ENCODE results near the gene NXPE4. TPM values are rescaled to one million over a fixed set of nuclear protein-coding genes. Genes with fewer than 3 reads are reported as not detected.
"Not testable (repeated sequence)": the region's sequence is repeated elsewhere in the genome, so short reads cannot be mapped to it uniquely, and the experiment has no call there.

The NXPE4 gene
- polyA plus RNA-seq, 3 donors, result not detected

- DNase-seq (ENCODE audit: low read depth in 3 of 3, low spot score in 2 of 3), result no peak
Observed at GRCh38 chr11:114610984-114611944, 15.7 kb upstream of the NXPE4 start.

- no peak for DNase-seq (ENCODE audit: low read depth in 3 of 3, low spot score in 2 of 3)
Observed at GRCh38 chr11:114610550-114610949, 15.0 kb upstream of the NXPE4 start.

GRCh38 chr11:114609429-114609828, 13.8 kb upstream of the NXPE4 start:
- DNase-seq (ENCODE audit: low read depth in 3 of 3, low spot score in 2 of 3), result no peak

GRCh38 chr11:114608605-114609004, 13.0 kb upstream of the NXPE4 start:
- not testable (repeated sequence) for DNase-seq (ENCODE audit: low read depth in 3 of 3, low spot score in 2 of 3)

GRCh38 chr11:114607753-114608459, 12.3 kb upstream of the NXPE4 start:
- DNase-seq (ENCODE audit: low read depth in 3 of 3, low spot score in 2 of 3), result no peak

GRCh38 chr11:114606802-114607075, 11.2 kb upstream of the NXPE4 start:
- not testable (repeated sequence) for DNase-seq (ENCODE audit: low read depth in 3 of 3, low spot score in 2 of 3)

GRCh38 chr11:114606003-114606801, 10.6 kb upstream of the NXPE4 start:
- DNase-seq (ENCODE audit: low read depth in 3 of 3, low spot score in 2 of 3), result no peak

- no peak for DNase-seq (ENCODE audit: low read depth in 3 of 3, low spot score in 2 of 3)
Observed at GRCh38 chr11:114605370-114605769, 9.8 kb upstream of the NXPE4 start.

GRCh38 chr11:114604886-114605285, 9.3 kb upstream of the NXPE4 start:
- DNase-seq (ENCODE audit: low read depth in 3 of 3, low spot score in 2 of 3), result no peak

GRCh38 chr11:114604179-114604813, 8.7 kb upstream of the NXPE4 start:
- DNase-seq (ENCODE audit: low read depth in 3 of 3, low spot score in 2 of 3), result no peak

- not testable (repeated sequence) for DNase-seq (ENCODE audit: low read depth in 3 of 3, low spot score in 2 of 3)
Observed at GRCh38 chr11:114603151-114603550, 7.6 kb upstream of the NXPE4 start.

GRCh38 chr11:114598461-114598860, 2.9 kb upstream of the NXPE4 start:
- no peak for DNase-seq (ENCODE audit: low read depth in 3 of 3, low spot score in 2 of 3)

- no peak for DNase-seq (ENCODE audit: low read depth in 3 of 3, low spot score in 2 of 3)
Observed at GRCh38 chr11:114596175-114596919, 761 bp upstream of the NXPE4 start.

GRCh38 chr11:114594703-114595102, 883 bp downstream of the NXPE4 start:
- DNase-seq (ENCODE audit: low read depth in 3 of 3, low spot score in 2 of 3), result no peak

- no peak for DNase-seq (ENCODE audit: low read depth in 3 of 3, low spot score in 2 of 3)
Observed at GRCh38 chr11:114587398-114587953, 8.1 kb downstream of the NXPE4 start.

GRCh38 chr11:114586797-114587196, 8.8 kb downstream of the NXPE4 start:
- no peak for DNase-seq (ENCODE audit: low read depth in 3 of 3, low spot score in 2 of 3)

GRCh38 chr11:114571712-114572111, 23.9 kb downstream of the NXPE4 start:
- DNase-seq (ENCODE audit: low read depth in 3 of 3, low spot score in 2 of 3), result no peak

GRCh38 chr11:114569801-114570200, 25.8 kb downstream of the NXPE4 start:
- DNase-seq (ENCODE audit: low read depth in 3 of 3, low spot score in 2 of 3), result no peak

GRCh38 chr11:114566276-114566675, 29.3 kb downstream of the NXPE4 start:
- no peak for DNase-seq (ENCODE audit: low read depth in 3 of 3, low spot score in 2 of 3)

GRCh38 chr11:114564831-114565230, 30.8 kb downstream of the NXPE4 start:
- DNase-seq (ENCODE audit: low read depth in 3 of 3, low spot score in 2 of 3), result no peak
